Colonic mucosa (tissue), 4 donors: ENCODE data around the gene PRTN3. TPM values are rescaled to one million over a fixed set of nuclear protein-coding genes. Genes with fewer than 3 reads are reported as not detected.
"Not testable (repeated sequence)": the region's sequence is repeated elsewhere in the genome, so short reads cannot be mapped to it uniquely, and the experiment has no call there.

Experiments
- DNase-seq: peaks from one replicate; pipeline ENCODE4 v3.0.0-alpha.2; 2020
- H3K27ac ChIP-seq: fragments of 200-600 bp; one replicate; pipeline ENCODE4 v1.8.0; 2021
- H3K27me3 ChIP-seq: fragments of 200-600 bp; one replicate; pipeline ENCODE4 v1.8.0; 2021
- H3K36me3 ChIP-seq: fragments of 200-600 bp; one replicate; pipeline ENCODE4 v1.8.0; 2021
- H3K4me1 ChIP-seq: fragments of 200-600 bp; one replicate; pipeline ENCODE4 v1.8.0; 2021; ENCODE audit warnings: mild to moderate bottlenecking
- H3K4me3 ChIP-seq: fragments of 200-600 bp; one replicate; pipeline ENCODE4 v1.8.0; 2021
- H3K9ac ChIP-seq, 2 donors: one replicate each; pipeline ENCODE4 v1.7.0; 2013; ENCODE audit warnings: control low read depth in 2 of 2, low read depth in 2 of 2, low read length in 2 of 2
- H3K9me3 ChIP-seq: fragments of 200-600 bp; one replicate; pipeline ENCODE4 v1.8.0; 2021
- CTCF ChIP-seq: fragments of 200-600 bp; IDR thresholded peaks from one replicate; pipeline ENCODE4 v1.8.0; 2022; ENCODE audit warnings: antibody characterized with exemption, mild to moderate bottlenecking
- intact Hi-C: fragments of 100-400 bp; cut with DNase I; formaldehyde crosslinking; loops from one replicate; pipeline ENCODE4 v1.14.1; 2022
- total RNA-seq, 2 donors: library from RNA; stranded (reverse); fragmentation: NEBNext Ultra II Directional in 1 of 2; extraction: Animal tissue kit (Norgen Biotek cat#: 25700) in 1 of 2; gene quantifications; one replicate each; pipeline ENCODE4 v1.2.1, GENCODE V29; 2021
- donor health status: healthy.
- donor health status: DM: no; HTN: no; CAD: no.
- donor health status: DM: no; HTN: no; CAD: no.

Gene PRTN3
- total RNA-seq, 2 donors from 2014 or later = not detected

DNA sequence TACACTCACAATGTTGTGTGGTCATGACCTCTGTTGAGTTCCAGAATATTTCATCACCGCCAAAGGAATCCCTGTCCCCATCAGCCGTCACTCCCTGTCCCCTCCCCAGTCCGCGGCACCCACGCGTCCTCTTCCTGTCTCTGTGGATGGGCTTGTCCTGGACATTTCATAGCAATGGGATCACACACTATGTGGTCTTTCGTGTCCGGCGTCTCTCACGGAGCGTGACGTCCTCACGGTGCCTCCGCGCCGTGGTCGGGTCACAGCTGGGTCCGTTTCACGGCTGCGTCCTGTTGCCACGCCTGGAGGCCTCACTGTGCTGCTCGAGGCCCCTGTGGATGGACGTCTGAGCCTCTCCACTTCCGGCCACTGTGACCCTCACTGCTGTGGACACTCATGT is 6.6 kb upstream of the PRTN3 start:
- peaks cover 21% of the 10 kb centered on the region for H3K27me3 ChIP-seq
- no peaks in the 10 kb centered on the region for H3K36me3 ChIP-seq
- H3K9me3 ChIP-seq = no peaks in the 10 kb centered on the region
- H3K27ac ChIP-seq = no peak overlapping the region
- H3K9ac ChIP-seq = no peak overlapping the region
- no peak for TF ChIP-seq CTCF
- intact Hi-C loops = no loop called here
- H3K4me1 ChIP-seq = no peaks in the 10 kb centered on the region
- H3K4me3 ChIP-seq = no peak overlapping the region
- no peak for DNase-seq

GRCh38 chr19:835210-835810 is 5.5 kb upstream of the PRTN3 start:
- no peak overlapping the region for H3K9ac ChIP-seq
- H3K9me3 ChIP-seq = no peaks in the 10 kb centered on the region
- no peaks in the 10 kb centered on the region for H3K36me3 ChIP-seq
- no peaks in the 10 kb centered on the region for H3K4me1 ChIP-seq
- H3K4me3 ChIP-seq = no peak overlapping the region
- no peak for TF ChIP-seq CTCF
- H3K27me3 ChIP-seq = peaks cover 17% of the 10 kb centered on the region
- no peak for DNase-seq
- H3K27ac ChIP-seq = no peak overlapping the region
- intact Hi-C loops = no loop called here

DNA sequence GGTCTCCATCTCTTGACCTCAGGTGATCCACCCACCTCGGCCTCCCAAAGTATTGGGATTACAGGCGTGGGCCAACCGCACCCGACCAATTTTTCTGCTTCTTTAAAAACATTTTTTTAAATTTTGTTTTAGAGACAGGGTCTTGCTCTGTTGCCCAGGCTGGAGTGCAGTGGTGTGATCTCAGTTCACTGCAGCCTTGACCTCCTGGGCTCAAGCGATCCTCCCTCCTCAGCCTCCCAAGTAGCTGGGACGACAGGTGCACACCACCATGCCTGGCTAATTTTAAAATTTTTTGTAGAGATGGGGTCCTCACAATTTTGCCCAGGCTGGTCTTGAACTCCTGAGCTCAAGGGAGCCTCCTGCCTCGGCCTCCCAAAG is 2.0 kb downstream of the PRTN3 start:
- H3K4me1 ChIP-seq, H3K27ac ChIP-seq, DNase-seq, intact Hi-C loops, H3K4me3 ChIP-seq, H3K9me3 ChIP-seq, H3K9ac ChIP-seq, H3K36me3 ChIP-seq: not testable (repeated sequence)
- H3K27me3 ChIP-seq = peaks cover 42% of the 10 kb centered on the region

DNA sequence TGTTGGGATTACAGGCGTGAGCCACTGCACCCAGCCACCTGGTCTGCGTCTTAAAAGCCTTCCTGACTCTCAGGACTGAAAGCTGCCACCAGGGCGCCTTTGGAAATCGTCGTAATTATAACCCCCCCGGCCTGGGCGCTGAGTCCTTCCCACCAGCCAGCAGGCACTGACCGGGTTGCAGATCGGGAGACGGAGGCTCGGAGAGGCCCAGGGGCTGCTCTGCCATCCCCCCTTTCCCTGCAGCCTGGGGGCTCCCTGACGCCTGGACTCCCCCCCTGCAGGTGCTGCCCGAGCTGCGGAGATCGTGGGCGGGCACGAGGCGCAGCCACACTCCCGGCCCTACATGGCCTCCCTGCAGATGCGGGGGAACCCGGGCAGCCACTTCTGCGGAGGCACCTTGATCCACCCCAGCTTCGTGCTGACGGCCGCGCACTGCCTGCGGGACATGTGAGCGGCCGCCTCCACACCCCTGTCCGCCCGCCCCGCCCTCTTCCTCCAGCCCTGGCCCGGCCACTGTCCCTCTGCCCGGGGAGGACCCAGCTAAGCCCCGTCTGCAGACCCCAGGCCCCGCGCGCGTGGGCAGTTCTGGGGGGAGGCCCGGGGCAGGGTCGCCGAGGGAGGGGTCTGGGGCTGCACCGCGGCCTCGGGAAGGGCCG is 2.5 kb downstream of the PRTN3 start:
- Histone ChIP-seq H3K27ac (no peak overlapping the region), H3K27me3 (peaks cover 46% of the 10 kb centered on the region), H3K9ac (no peak overlapping the region), H3K4me3 (peak overlapping the region; percentile 5), H3K36me3 (no peaks in the 10 kb centered on the region), H3K4me1 (peaks cover 9% of the 10 kb centered on the region), H3K9me3 (no peaks in the 10 kb centered on the region)
- intact Hi-C loops = no loop called here
- no peak for TF ChIP-seq CTCF
- no peak for DNase-seq

DNA sequence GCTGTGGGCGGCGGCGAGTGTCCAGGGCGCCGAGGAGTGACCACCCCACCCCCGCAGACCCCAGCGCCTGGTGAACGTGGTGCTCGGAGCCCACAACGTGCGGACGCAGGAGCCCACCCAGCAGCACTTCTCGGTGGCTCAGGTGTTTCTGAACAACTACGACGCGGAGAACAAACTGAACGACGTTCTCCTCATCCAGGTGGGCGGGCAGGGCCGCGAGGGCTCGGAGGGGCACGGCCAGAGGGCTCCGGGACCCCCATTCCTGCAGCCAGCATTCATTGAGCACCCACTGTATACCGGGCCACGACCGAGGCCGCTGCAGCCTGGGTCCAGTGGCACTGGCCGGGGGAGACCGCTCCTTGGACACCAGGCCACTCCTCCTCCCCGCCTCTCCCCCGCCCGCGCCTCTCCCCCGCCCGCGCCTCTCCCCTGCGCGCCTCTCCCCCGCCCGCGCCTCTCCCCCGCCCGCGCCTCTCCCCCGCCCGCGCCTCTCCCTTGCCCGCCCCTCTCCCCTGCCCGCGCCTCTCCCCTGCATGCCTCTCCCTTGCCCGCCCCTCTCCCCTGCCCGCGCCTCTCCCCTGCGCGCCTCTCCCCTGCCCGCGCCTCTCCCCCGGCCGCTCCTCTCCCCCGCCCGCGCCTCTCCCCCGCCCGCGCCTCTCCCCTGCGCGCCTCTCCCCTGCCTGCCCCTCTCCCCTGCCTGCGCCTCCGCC is 3.2 kb downstream of the PRTN3 start:
- no peak for DNase-seq

More for the DNA sequence above, 3.2 kb downstream of the PRTN3 start:
- intact Hi-C loops = no loop called here
- Histone ChIP-seq H3K36me3 (no peaks in the 10 kb centered on the region), H3K4me3 (peak overlapping the region; percentile 5), H3K4me1 (peaks cover 9% of the 10 kb centered on the region), H3K27ac (no peak overlapping the region), H3K9ac (no peak overlapping the region), H3K9me3 (no peaks in the 10 kb centered on the region), H3K27me3 (peaks cover 47% of the 10 kb centered on the region)
- TF ChIP-seq CTCF = no peak
